ENCODE measurements around the gene VIPAS39. TPM values are rescaled to one million over a fixed set of nuclear protein-coding genes. Genes with fewer than 3 reads are reported as not detected.

VIPAS39 gene
- total and polyA plus RNA-seq, 2 of the 13 experiments (the other 11 are each of a cell fraction or from before 2014, with no cell fraction given), result 13.3 to 21.5 TPM

GRCh38 chr14:77498984-77499527 lies 41.7 kb upstream of the VIPAS39 start (continued):
- TF ChIP-seq KDM5B (CRISPR knock-in tag; IDR thresholded peaks at IDR 0.05; ENCODE audit: borderline replicate concordance) (peak; percentile 6; the same call in 1 of the 2 replicates), BRCA1 (CRISPR knock-in tag; IDR thresholded peaks at IDR 0.05) (no peak), ZBTB14 (CRISPR knock-in tag; IDR thresholded peaks at IDR 0.05) (peak; percentile 67; the same call in 1 of the 2 replicates), NR2F1 (CRISPR knock-in tag; IDR thresholded peaks at IDR 0.05) (peak; percentile 36 to 92; a peak in 2 of 4 replicates), AGO2 (optimal IDR thresholded peaks at IDR 0.05; ENCODE audit: low read depth, low read length) (peak; percentile 18), AHR (CRISPR knock-in tag; IDR thresholded peaks at IDR 0.05) (no peak), ZNF230 (CRISPR knock-in tag; IDR thresholded peaks at IDR 0.05) (no peak), ZNF549 (CRISPR knock-in tag; IDR thresholded peaks at IDR 0.05) (no peak), AKNA (CRISPR knock-in tag; IDR thresholded peaks at IDR 0.05; ENCODE audit: borderline replicate concordance) (no peak), FOXM1 (CRISPR knock-in tag; IDR thresholded peaks at IDR 0.05) (no peak), PAX8 (CRISPR knock-in tag; IDR thresholded peaks at IDR 0.05; ENCODE audit: borderline replicate concordance) (no peak), ATRX (CRISPR knock-in tag; IDR thresholded peaks at IDR 0.05; ENCODE audit: borderline replicate concordance) (no peak), ZNF746 (CRISPR knock-in tag; IDR thresholded peaks at IDR 0.05) (peak; percentile 18; the same call in 1 of the 2 replicates), BCL6 (CRISPR knock-in tag; IDR thresholded peaks at IDR 0.05) (0 out of 2 replicates have a peak, but pooled peaks have one; percentile 3), FOXA1 (IDR thresholded peaks at IDR 0.05) (no peak), FOXA1 (CRISPR knock-in tag; IDR thresholded peaks at IDR 0.05) (no peak)
- TF ChIP-seq, protein P1, sequence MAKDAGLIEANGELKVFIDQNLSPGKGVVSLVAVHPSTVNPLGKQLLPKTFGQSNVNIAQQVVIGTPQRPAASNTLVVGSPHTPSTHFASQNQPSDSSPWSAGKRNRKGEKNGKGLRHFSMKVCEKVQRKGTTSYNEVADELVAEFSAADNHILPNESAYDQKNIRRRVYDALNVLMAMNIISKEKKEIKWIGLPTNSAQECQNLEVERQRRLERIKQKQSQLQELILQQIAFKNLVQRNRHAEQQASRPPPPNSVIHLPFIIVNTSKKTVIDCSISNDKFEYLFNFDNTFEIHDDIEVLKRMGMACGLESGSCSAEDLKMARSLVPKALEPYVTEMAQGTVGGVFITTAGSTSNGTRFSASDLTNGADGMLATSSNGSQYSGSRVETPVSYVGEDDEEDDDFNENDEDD (CRISPR knock-in tag; IDR thresholded peaks at IDR 0.05; ENCODE audit: borderline replicate concordance), result peak; percentile 11; the same call in 1 of the 2 replicates
- TF ChIP-seq, protein P2, sequence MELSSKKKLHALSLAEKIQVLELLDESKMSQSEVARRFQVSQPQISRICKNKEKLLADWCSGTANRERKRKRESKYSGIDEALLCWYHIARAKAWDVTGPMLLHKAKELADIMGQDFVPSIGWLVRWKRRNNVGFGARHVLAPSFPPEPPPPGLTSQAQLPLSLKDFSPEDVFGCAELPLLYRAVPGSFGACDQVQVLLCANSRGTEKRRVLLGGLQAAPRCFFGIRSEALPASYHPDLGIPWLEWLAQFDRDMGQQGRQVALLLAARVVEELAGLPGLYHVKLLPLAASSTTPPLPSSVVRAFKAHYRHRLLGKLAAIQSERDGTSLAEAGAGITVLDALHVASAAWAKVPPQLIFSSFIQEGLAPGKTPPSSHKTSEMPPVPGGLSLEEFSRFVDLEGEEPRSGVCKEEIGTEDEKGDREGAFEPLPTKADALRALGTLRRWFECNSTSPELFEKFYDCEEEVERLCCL (CRISPR knock-in tag; IDR thresholded peaks at IDR 0.05; ENCODE audit: borderline replicate concordance), result no peak
- TF ChIP-seq, protein P3, sequence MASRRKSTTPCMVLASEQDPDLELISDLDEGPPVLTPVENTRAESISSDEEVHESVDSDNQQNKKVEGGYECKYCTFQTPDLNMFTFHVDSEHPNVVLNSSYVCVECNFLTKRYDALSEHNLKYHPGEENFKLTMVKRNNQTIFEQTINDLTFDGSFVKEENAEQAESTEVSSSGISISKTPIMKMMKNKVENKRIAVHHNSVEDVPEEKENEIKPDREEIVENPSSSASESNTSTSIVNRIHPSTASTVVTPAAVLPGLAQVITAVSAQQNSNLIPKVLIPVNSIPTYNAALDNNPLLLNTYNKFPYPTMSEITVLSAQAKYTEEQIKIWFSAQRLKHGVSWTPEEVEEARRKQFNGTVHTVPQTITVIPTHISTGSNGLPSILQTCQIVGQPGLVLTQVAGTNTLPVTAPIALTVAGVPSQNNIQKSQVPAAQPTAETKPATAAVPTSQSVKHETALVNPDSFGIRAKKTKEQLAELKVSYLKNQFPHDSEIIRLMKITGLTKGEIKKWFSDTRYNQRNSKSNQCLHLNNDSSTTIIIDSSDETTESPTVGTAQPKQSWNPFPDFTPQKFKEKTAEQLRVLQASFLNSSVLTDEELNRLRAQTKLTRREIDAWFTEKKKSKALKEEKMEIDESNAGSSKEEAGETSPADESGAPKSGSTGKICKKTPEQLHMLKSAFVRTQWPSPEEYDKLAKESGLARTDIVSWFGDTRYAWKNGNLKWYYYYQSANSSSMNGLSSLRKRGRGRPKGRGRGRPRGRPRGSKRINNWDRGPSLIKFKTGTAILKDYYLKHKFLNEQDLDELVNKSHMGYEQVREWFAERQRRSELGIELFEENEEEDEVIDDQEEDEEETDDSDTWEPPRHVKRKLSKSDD (CRISPR knock-in tag; IDR thresholded peaks at IDR 0.05; ENCODE audit: low read depth), result 0 out of 2 replicates have a peak, but pooled peaks have one; percentile 13
